HepG2 (cell line): ENCODE data around the gene CCDC85C. TPM values are rescaled to one million over a fixed set of nuclear protein-coding genes. Genes with fewer than 3 reads are reported as not detected.

Source experiments
- ASH2L ChIP-seq: fragments of 300-600, 200-600 bp; sonication (generic); IDR thresholded peaks from 2 replicates; pipeline ENCODE4 v1.7.0; 2017; ENCODE audit warnings: low read depth, mild to moderate bottlenecking, moderate library complexity, mixed read lengths, low read length; ENCODE audit not compliant: insufficient read length
- CBFB ChIP-seq: sonication (generic); formaldehyde crosslinking; IDR thresholded peaks from 2 replicates; pipeline ENCODE4 v1.4.0; 2020; ENCODE audit warnings: missing genetic modification reagents
- CEBPB ChIP-seq: IDR thresholded peaks from 2 replicates; pipeline ENCODE4 v1.6.1; 2011; ENCODE audit warnings: low read depth, low read length, improper control_type of control experiment, borderline replicate concordance
- GABPB1 ChIP-seq: IDR thresholded peaks from 2 replicates; pipeline ENCODE4 v1.6.1; 2016; ENCODE audit warnings: mild to moderate bottlenecking, missing genetic modification reagents, moderate library complexity, missing compliant biosample characterization
- HNRNPH1 ChIP-seq: fragments of 200-400 bp; formaldehyde crosslinking; optimal IDR thresholded peaks from 2 replicates; pipeline ENCODE3; 2017; ENCODE audit warnings: mild to moderate bottlenecking, low read depth, low read length
- KLF12 ChIP-seq: sonication (generic); formaldehyde crosslinking; IDR thresholded peaks from 2 replicates; pipeline ENCODE4 v1.4.0; 2020; ENCODE audit warnings: missing genetic modification reagents, borderline replicate concordance
- MAFK ChIP-seq, 2 experiments: IDR thresholded peaks in 1 of 2; conservative IDR thresholded peaks in 1 of 2; 2 replicates each; pipeline ENCODE4 v1.6.1; 2011; ENCODE audit warnings: improper control_type of control experiment in 2 of 2, low read length in 2 of 2
- NFATC3 ChIP-seq: sonication (generic); formaldehyde crosslinking; IDR thresholded peaks from 2 replicates; pipeline ENCODE4 v1.5.1; 2020; ENCODE audit warnings: mild to moderate bottlenecking, missing genetic modification reagents
- NFE2L2 ChIP-seq: fragments of 150-350 bp; IDR thresholded peaks from 2 replicates; pipeline ENCODE4 v1.6.1; 2014; ENCODE audit warnings: low read length
- REPIN1 ChIP-seq: sonication (generic); formaldehyde crosslinking; IDR thresholded peaks from 2 replicates; pipeline ENCODE4 v1.8.0; 2022; ENCODE audit warnings: missing genetic modification reagents, low read depth, mild to moderate bottlenecking, borderline replicate concordance
- TARDBP ChIP-seq: sonication (generic); formaldehyde crosslinking; IDR thresholded peaks from 2 replicates; pipeline ENCODE4 v1.8.0; 2022; ENCODE audit warnings: mild to moderate bottlenecking, missing genetic modification reagents
- TRIM24 ChIP-seq: sonication (generic); formaldehyde crosslinking; IDR thresholded peaks from 2 replicates; pipeline ENCODE4 v1.8.0; 2022; ENCODE audit warnings: mild to moderate bottlenecking, missing genetic modification reagents
- YEATS2 ChIP-seq: sonication (generic); formaldehyde crosslinking; IDR thresholded peaks from 2 replicates; pipeline ENCODE4 v1.4.0; 2020; ENCODE audit warnings: missing genetic modification reagents, borderline replicate concordance
- ZNF496 ChIP-seq: sonication (generic); formaldehyde crosslinking; IDR thresholded peaks from 2 replicates; pipeline ENCODE4 v1.8.1; 2023; ENCODE audit warnings: mild to moderate bottlenecking, moderate library complexity, missing genetic modification reagents; ENCODE audit not compliant: insufficient replicate concordance
- ZNF672 ChIP-seq: sonication (generic); formaldehyde crosslinking; IDR thresholded peaks from 2 replicates; pipeline ENCODE4 v1.8.1; 2022; ENCODE audit warnings: missing genetic modification reagents
- ZNF674 ChIP-seq: sonication (generic); formaldehyde crosslinking; IDR thresholded peaks from 2 replicates; pipeline ENCODE4 v1.5.0; 2020; ENCODE audit warnings: low read depth, mild to moderate bottlenecking, missing genetic modification reagents
- ZNF747 ChIP-seq: sonication (generic); formaldehyde crosslinking; IDR thresholded peaks from 2 replicates; pipeline ENCODE4 v1.8.1; 2023; ENCODE audit warnings: missing genetic modification reagents, mild to moderate bottlenecking, borderline replicate concordance
- polyA plus RNA-seq, 8 experiments: library from polyadenylated mRNA; depleted of rRNA in 3 of 8; stranded (reverse) in 7 of 8; unstranded in 1 of 8; fragments of >200 nt; fragmentation: Illumina TruSeq in 4 of 8; extraction: Trizol in 4 of 8; gene quantifications; 2 replicates each; pipeline versions ENCODE4 v1.2.1 to v1.2.3, GENCODE V29; 2011 to 2016; ENCODE audit warnings: low read depth in 4 of 8, missing spikeins in 1 of 8, mixed read lengths in 1 of 8; ENCODE audit not compliant: insufficient read depth in 1 of 8
- total RNA-seq, 5 experiments: library from RNA; depleted of rRNA; stranded (reverse); fragments of >200 nt; fragmentation: Illumina TruSeq; extraction: Trizol; gene quantifications; 2 replicates each; pipeline ENCODE4 v1.2.3, GENCODE V29; 2016; ENCODE audit warnings: low read depth in 1 of 5
- TF ChIP-seq, protein P1 (sequence below): sonication (generic); formaldehyde crosslinking; IDR thresholded peaks from 2 replicates; pipeline ENCODE4 v1.4.0; 2020; ENCODE audit warnings: missing genetic modification reagents
- TF ChIP-seq, protein P2 (sequence below): sonication (generic); formaldehyde crosslinking; IDR thresholded peaks from 2 replicates; pipeline ENCODE4 v1.5.0; 2020; ENCODE audit warnings: mild to moderate bottlenecking, missing genetic modification reagents, borderline replicate concordance
- TF ChIP-seq, protein P3 (sequence below): sonication (generic); formaldehyde crosslinking; conservative IDR thresholded peaks from 2 replicates; pipeline ENCODE4 v1.4.0; 2020; ENCODE audit warnings: missing genetic modification reagents
- TF ChIP-seq, protein P4 (sequence below): sonication (generic); formaldehyde crosslinking; IDR thresholded peaks from 2 replicates; pipeline ENCODE4 v1.4.0; 2020; ENCODE audit warnings: missing genetic modification reagents, mild to moderate bottlenecking, borderline replicate concordance

CCDC85C gene
- total and polyA plus RNA-seq, 2 of the 13 experiments (the other 11 are each of a cell fraction or from before 2014, with no cell fraction given) = 18.8 to 43.8 TPM

DNA sequence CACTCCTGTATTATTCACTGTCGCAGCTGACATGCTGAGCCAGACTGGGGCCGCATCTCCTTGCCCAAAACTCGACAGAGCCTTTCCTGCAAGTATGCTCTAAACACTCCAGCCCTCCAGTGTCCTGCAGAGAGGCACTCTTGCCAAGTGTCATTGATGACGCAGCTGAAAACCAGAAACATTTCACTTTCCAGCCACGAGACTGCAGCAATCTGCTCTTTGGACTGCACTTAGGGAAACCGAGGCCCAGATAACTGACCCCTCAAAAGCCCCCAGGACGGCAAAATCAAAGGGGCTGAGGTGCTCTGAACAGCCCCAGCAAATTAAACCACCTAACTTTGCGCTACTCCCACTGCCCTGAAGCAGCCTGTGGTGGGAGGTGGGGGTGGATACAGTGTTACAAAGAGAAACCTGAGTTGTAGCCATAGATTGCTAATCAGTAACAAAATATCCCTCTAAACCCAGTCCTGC, 2.6 kb downstream of the CCDC85C start (continued):
- TF ChIP-seq, protein P1, sequence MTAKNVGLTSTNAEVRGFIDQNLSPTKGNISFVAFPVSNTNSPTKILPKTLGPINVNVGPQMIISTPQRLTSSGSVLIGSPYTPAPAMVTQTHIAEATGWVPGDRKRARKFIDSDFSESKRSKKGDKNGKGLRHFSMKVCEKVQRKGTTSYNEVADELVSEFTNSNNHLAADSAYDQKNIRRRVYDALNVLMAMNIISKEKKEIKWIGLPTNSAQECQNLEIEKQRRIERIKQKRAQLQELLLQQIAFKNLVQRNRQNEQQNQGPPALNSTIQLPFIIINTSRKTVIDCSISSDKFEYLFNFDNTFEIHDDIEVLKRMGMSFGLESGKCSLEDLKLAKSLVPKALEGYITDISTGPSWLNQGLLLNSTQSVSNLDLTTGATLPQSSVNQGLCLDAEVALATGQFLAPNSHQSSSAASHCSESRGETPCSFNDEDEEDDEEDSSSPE (CRISPR knock-in tag) = no peak
- TF ChIP-seq ZNF496 (CRISPR knock-in tag) (no peak), YEATS2 (CRISPR knock-in tag) (0 out of 2 replicates have a peak, but pooled peaks have one; percentile 6), GABPB1 (no peak), ZNF674 (no peak), HNRNPH1 (no peak), TRIM24 (CRISPR knock-in tag) (no peak), NFE2L2 (0 out of 2 replicates have a peak, but pooled peaks have one; percentile 22), CEBPB (no peak), ZNF747 (CRISPR knock-in tag) (no peak), MAFK (conservative IDR thresholded peaks at IDR 0.05 in 1 of 2, IDR thresholded peaks at IDR 0.05 in 1 of 2; ENCODE audit: low read length in 2 of 2) (0 out of 4 replicates have a peak, but pooled peaks have one; percentile 10 to 24), REPIN1 (CRISPR knock-in tag) (no peak), ASH2L (no peak), CBFB (CRISPR knock-in tag) (no peak), TARDBP (CRISPR knock-in tag) (peak; percentile 13; the same call in 1 of the 2 replicates), NFATC3 (CRISPR knock-in tag) (no peak), ZNF672 (no peak), KLF12 (CRISPR knock-in tag) (no peak)
- TF ChIP-seq, protein P2, sequence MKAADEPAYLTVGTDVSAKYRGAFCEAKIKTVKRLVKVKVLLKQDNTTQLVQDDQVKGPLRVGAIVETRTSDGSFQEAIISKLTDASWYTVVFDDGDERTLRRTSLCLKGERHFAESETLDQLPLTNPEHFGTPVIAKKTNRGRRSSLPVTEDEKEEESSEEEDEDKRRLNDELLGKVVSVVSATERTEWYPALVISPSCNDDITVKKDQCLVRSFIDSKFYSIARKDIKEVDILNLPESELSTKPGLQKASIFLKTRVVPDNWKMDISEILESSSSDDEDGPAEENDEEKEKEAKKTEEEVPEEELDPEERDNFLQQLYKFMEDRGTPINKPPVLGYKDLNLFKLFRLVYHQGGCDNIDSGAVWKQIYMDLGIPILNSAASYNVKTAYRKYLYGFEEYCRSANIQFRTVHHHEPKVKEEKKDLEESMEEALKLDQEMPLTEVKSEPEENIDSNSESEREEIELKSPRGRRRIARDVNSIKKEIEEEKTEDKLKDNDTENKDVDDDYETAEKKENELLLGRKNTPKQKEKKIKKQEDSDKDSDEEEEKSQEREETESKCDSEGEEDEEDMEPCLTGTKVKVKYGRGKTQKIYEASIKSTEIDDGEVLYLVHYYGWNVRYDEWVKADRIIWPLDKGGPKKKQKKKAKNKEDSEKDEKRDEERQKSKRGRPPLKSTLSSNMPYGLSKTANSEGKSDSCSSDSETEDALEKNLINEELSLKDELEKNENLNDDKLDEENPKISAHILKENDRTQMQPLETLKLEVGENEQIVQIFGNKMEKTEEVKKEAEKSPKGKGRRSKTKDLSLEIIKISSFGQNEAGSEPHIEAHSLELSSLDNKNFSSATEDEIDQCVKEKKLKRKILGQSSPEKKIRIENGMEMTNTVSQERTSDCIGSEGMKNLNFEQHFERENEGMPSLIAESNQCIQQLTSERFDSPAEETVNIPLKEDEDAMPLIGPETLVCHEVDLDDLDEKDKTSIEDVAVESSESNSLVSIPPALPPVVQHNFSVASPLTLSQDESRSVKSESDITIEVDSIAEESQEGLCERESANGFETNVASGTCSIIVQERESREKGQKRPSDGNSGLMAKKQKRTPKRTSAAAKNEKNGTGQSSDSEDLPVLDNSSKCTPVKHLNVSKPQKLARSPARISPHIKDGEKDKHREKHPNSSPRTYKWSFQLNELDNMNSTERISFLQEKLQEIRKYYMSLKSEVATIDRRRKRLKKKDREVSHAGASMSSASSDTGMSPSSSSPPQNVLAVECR = 0 out of 2 replicates have a peak, but pooled peaks have one; percentile 8
- TF ChIP-seq, protein P3, sequence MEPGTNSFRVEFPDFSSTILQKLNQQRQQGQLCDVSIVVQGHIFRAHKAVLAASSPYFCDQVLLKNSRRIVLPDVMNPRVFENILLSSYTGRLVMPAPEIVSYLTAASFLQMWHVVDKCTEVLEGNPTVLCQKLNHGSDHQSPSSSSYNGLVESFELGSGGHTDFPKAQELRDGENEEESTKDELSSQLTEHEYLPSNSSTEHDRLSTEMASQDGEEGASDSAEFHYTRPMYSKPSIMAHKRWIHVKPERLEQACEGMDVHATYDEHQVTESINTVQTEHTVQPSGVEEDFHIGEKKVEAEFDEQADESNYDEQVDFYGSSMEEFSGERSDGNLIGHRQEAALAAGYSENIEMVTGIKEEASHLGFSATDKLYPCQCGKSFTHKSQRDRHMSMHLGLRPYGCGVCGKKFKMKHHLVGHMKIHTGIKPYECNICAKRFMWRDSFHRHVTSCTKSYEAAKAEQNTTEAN (CRISPR knock-in tag) = no peak
- TF ChIP-seq, protein P4, sequence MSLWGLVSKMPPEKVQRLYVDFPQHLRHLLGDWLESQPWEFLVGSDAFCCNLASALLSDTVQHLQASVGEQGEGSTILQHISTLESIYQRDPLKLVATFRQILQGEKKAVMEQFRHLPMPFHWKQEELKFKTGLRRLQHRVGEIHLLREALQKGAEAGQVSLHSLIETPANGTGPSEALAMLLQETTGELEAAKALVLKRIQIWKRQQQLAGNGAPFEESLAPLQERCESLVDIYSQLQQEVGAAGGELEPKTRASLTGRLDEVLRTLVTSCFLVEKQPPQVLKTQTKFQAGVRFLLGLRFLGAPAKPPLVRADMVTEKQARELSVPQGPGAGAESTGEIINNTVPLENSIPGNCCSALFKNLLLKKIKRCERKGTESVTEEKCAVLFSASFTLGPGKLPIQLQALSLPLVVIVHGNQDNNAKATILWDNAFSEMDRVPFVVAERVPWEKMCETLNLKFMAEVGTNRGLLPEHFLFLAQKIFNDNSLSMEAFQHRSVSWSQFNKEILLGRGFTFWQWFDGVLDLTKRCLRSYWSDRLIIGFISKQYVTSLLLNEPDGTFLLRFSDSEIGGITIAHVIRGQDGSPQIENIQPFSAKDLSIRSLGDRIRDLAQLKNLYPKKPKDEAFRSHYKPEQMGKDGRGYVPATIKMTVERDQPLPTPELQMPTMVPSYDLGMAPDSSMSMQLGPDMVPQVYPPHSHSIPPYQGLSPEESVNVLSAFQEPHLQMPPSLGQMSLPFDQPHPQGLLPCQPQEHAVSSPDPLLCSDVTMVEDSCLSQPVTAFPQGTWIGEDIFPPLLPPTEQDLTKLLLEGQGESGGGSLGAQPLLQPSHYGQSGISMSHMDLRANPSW = no peak
